Smooth muscle cell of bladder (primary cell): ENCODE data around the gene USP34. TPM values are rescaled to one million over a fixed set of nuclear protein-coding genes. Genes with fewer than 3 reads are reported as not detected.

Source experiments
- total RNA-seq: library from RNA; depleted of rRNA; stranded (reverse); fragments of >200 nt; gene quantifications from 2 replicates; pipeline ENCODE4 v1.2.3, GENCODE V29; 2014

The USP34 gene, protein sequence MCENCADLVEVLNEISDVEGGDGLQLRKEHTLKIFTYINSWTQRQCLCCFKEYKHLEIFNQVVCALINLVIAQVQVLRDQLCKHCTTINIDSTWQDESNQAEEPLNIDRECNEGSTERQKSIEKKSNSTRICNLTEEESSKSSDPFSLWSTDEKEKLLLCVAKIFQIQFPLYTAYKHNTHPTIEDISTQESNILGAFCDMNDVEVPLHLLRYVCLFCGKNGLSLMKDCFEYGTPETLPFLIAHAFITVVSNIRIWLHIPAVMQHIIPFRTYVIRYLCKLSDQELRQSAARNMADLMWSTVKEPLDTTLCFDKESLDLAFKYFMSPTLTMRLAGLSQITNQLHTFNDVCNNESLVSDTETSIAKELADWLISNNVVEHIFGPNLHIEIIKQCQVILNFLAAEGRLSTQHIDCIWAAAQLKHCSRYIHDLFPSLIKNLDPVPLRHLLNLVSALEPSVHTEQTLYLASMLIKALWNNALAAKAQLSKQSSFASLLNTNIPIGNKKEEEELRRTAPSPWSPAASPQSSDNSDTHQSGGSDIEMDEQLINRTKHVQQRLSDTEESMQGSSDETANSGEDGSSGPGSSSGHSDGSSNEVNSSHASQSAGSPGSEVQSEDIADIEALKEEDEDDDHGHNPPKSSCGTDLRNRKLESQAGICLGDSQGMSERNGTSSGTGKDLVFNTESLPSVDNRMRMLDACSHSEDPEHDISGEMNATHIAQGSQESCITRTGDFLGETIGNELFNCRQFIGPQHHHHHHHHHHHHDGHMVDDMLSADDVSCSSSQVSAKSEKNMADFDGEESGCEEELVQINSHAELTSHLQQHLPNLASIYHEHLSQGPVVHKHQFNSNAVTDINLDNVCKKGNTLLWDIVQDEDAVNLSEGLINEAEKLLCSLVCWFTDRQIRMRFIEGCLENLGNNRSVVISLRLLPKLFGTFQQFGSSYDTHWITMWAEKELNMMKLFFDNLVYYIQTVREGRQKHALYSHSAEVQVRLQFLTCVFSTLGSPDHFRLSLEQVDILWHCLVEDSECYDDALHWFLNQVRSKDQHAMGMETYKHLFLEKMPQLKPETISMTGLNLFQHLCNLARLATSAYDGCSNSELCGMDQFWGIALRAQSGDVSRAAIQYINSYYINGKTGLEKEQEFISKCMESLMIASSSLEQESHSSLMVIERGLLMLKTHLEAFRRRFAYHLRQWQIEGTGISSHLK (N-terminal part only)
- total RNA-seq, result 87.6 and 103 TPM in 2 replicates

GRCh38 chr2:61470965-61471904, at the start of gene USP34:
USP34 (minus strand) TSS chr2:61471087; CDS start chr2:61470692, 395 bp downstream.

DNA sequence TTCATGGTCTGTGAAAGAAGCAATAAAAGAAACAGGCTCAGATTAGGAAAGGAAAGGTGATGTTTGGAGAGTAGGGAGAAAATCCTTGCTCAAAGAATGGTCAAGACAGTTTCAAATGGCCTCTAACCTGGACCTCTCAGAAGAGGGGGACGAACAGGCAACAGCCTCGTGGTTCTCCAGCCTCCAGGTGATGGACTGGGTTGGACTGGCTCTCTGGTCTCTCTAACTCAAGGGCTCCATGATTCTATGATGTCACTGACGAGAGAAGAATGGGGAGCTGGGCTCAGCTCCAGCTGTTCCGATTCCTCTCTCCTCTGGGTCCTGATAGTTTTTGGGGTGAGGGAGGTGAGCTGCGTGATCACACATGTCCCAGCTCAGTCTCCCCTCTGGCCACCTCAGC, 309.0 kb downstream of the USP34 start, which contains the start of gene C2orf74:
Gene C2orf74, plus strand, starts transcription at position 301 of the 400 bp plus-strand sequence. CDS start 327 bp downstream, outside the sequence.

Other genes with a start within 250 kb of the USP34 start
- 177 and 215 TPM in 2 replicates for gene XPO1, start 67.3 kb upstream of the USP34 start, total RNA-seq